Nucleus accumbens (tissue), 56 donors: ENCODE measurements around the gene PLCB4.

ENCODE experiments used
- DNase-seq, 56 donors: peaks; one replicate each; lab custom pipeline; 2025; lab: John Stamatoyannopoulos, UW

The PLCB4 gene

DNA sequence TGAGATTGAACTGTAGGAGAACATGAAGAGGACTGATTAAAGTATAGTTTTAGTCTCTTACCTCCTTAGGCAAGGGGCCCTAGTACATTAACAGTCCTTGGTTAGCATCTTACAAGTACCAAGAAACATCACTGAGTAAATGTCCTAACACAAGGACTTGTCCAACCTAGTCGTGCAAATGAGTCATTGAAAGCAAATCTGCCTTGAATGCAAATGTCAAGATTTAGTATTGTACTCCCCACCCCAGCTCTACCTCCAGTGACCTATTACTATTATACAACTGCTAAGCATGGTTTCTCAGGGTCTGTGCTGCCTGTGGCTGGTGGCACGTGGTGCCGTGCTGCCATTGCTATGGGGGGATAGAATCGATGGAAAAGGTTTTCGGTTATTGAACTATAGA lies 138.4 kb downstream of the PLCB4 start:
- DNase-seq, result no peak

DNA sequence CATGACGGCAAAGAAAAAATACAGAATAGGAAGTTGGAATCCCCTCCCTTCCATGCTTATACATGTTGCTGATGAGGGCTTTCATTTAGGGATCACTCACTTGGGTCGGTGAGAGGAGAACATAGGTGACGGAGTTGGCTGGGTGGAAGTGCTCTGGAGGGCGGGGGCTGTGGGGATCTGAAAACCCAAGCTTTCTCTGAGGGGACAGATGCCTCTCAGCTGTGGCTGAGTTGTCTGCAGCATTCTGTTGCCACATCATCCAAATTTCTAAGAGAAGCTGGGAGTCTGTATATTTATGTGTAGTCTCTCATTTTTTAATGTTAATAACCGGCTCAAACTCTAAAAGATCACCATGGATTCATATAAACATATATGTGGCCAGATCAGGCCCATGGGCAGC lies 141.5 kb downstream of the PLCB4 start:
- no peak for DNase-seq

- DNase-seq, result no peak
These were observed 142.3 kb downstream of the PLCB4 start for GRCh38 chr20:9211016-9211760.

GRCh38 chr20:9212735-9213134 lies 143.8 kb downstream of the PLCB4 start:
- DNase-seq, result no peak

DNA sequence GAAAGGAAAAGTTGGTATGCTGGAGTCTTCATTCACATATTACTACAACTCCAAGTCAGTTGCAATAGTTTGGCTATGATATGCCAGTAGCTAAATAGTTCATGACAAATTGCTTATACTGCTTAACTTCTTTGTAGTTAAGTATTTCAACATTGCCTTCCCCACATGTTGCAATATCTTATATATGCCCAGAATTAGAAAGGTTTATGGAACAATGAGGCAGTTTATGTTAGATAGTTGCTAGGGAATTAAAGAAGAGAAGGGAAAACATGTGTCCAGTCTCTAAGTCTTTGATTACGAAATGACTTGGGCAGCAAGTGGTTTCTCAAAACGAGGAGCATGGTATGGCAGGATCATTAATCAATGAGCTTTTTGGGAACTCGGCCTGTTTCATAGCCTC lies 145.8 kb downstream of the PLCB4 start:
- no peak for DNase-seq

DNA sequence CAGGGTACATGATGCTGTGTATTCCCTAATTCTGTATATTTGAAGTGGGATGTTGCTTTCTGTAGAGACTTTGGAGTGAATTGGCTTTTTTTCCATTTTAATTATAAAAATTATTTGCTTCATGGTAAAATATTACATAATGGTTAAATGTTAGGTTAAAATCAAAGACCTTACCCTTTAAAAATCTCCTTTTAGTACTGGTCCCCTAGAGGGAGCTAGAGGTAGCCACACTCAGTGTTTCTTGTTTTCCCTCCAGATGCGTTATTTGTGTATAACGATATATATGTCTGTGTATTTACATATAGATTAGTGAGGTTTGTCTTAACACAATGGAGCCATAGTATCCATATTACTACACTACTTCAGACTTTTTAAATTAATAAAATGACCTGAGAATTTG lies 146.7 kb downstream of the PLCB4 start:
- no peak for DNase-seq

- DNase-seq, result peak in 1 of 56 donors; percentile 0
These were observed 149.7 kb downstream of the PLCB4 start for GRCh38 chr20:9218531-9218961.

DNA sequence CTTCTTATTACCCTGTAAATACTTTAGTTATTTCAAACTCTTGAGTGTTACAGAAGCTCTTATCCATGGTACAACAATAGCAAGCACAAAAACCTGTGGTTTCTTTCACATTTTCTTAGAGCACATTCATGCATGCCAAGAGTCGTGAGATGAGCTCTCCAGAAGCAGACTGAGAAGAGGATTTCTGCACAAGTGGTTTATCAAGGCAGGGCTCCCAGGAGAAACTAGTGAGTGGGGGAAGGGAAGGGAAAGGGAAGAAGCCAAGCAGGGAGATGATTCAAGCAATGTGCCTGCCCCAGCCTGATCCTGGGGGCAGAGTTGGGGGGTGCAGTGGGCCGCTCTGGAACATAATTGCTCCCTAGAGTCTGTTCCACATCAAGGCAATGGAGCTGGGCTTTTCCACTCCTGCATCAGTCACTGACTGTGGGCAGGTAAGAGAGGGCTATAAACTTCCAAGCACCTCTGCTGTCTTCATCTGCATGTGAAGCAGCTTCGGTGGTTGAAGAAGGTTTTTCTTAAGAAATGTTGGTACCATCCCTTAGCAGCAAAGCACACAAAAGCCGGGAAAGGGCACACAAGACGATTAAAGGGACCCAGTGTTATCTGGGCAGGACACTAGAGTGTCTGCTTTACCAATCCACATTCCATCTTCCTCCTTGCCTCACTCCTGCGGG lies 152.1 kb downstream of the PLCB4 start:
- no peak for DNase-seq

DNA sequence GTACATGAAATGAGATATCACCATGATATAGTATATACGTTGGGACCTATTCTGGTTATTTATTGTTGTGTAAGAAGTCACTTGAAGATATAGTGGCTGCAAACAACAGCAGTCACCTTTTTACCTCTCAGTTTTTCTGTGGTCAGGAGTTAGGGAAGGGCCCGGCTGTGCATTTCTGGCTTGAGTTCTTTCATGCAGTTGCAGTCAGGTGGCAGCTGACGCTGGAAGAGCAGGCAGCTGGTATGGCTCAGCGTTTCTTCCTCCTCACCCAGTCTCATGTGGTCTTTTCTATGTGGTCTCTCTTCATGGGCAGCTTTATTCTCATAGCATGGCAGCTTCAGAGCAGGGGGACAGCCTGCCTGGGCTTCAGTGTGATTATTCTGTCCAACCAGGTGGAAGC lies 154.4 kb downstream of the PLCB4 start:
- no peak for DNase-seq

- no peak for DNase-seq
These were observed 157.0 kb downstream of the PLCB4 start for GRCh38 chr20:9225879-9226278.

GRCh38 chr20:9227896-9228615 lies 159.2 kb downstream of the PLCB4 start:
- no peak for DNase-seq

GRCh38 chr20:9228774-9229450 lies 160.0 kb downstream of the PLCB4 start:
- DNase-seq, result no peak

- no peak for DNase-seq
These were observed 161.5 kb downstream of the PLCB4 start for GRCh38 chr20:9230406-9230805.

DNA sequence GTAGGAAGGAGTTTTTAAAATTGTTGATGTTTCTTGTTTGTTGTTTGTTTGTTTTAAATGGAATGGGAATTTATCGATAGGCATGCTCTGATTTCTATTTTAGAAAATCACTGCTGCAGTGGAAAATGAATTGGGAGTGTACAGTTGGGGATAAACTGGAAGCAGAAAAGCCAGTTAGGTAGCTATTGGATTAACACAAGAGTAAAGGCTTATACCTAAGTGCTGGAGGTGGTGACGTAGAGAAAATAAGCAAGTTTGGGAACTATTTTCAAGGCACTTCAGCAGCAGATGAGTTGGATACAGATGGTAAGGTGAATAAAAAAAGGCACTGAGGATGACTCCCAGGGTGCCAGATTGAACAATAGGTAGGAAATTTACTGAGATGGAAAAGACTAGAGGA lies 164.9 kb downstream of the PLCB4 start:
- no peak for DNase-seq

GRCh38 chr20:9235518-9235917 lies 166.6 kb downstream of the PLCB4 start:
- DNase-seq, result no peak

DNA sequence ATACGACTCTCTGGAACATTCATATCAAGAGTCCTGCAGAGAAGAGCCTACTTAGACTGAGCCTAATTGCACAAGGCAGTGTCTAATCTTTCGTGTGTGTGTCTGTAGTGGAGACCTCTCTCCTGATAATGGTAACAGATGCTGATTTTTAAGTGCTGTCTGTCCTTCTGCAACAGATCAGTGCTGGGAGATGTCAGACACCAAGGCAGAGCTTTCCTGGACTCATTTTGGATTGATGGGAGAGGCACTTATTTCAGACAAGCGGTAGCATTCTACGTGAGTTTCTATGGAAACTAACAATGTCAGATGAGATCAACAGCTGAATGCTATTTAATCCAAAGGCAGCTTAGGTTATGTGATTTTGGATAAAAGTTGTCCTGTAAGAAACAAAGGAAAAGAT lies 167.6 kb downstream of the PLCB4 start:
- DNase-seq, result peak in 1 of 56 donors; percentile 9

GRCh38 chr20:9241232-9241692 lies 172.4 kb downstream of the PLCB4 start:
- no peak for DNase-seq

- peak in 1 of 56 donors; percentile 7 for DNase-seq
These were observed 173.0 kb downstream of the PLCB4 start for GRCh38 chr20:9241721-9242427.

- DNase-seq, result no peak
These were observed 175.1 kb downstream of the PLCB4 start for GRCh38 chr20:9243986-9244385.

DNA sequence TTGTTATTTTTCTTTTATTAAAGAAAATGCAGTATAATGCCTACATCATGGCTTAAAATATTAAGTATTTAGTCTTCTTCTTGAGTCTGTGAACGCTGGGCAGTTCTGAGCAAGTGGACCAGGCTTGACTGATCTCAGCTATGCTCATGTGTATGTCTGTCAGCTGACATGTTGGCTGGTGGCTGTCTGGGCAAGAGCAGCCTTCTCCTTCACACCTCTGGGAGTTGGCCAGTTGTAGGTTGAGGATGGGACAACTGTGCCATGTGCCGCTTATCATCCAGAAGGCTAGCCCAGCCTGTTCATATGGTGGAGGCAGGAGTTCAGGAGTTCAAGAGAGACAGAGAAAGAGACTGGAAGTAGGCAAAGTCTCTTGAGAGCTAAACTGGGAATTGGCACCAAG lies 175.9 kb downstream of the PLCB4 start:
- no peak for DNase-seq
